ENCODE measurements around the gene FAM193B.

DNA sequence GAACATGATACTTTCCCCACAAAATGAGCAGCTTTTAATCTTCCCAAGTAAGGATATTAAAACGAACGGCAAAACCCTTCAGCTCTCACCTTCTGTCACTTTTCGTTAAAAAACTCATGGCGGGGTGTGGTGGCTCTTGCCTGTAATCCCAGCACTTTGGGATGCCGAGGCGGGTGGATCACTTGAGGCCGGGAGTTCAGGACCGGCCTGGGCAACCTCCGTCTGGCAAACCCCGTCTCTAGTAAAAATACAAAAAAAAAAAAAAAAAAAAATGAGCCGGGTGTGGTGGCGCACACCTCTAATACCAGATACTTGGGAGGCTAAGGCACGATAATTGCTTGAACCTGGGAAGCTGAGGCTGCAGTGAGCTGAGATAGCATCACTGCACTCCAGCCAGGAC, 38.5 kb upstream of the FAM193B start:
- TF ChIP-seq, protein P1, sequence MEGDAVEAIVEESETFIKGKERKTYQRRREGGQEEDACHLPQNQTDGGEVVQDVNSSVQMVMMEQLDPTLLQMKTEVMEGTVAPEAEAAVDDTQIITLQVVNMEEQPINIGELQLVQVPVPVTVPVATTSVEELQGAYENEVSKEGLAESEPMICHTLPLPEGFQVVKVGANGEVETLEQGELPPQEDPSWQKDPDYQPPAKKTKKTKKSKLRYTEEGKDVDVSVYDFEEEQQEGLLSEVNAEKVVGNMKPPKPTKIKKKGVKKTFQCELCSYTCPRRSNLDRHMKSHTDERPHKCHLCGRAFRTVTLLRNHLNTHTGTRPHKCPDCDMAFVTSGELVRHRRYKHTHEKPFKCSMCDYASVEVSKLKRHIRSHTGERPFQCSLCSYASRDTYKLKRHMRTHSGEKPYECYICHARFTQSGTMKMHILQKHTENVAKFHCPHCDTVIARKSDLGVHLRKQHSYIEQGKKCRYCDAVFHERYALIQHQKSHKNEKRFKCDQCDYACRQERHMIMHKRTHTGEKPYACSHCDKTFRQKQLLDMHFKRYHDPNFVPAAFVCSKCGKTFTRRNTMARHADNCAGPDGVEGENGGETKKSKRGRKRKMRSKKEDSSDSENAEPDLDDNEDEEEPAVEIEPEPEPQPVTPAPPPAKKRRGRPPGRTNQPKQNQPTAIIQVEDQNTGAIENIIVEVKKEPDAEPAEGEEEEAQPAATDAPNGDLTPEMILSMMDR (conservative IDR thresholded peaks at IDR 0.05; ENCODE audit: low read depth, low read length) = no peak
- TF ChIP-seq EZH2 (IDR thresholded peaks at IDR 0.05; ENCODE audit: low read length, unreplicated experiment) = no peak

Measured in PC-3 (cell line).